HCT116 (cell line): ENCODE results near the gene CNDP2. TPM values are rescaled to one million over a fixed set of nuclear protein-coding genes. Genes with fewer than 3 reads are reported as not detected.

Experiments
- ATAC-seq: fragments of 200-7000 bp; cut with Tn5 transposase; 2 replicates; pipeline ENCODE4 v1.9.1; 2020; ENCODE audit warnings: mild to moderate bottlenecking, moderate library complexity
- BruUV-seq: library from RNA; stranded (reverse); fragments of 400-500 nt; replicated peaks from 2 replicates; lab custom pipeline; 2021; lab: Mats Ljungman, UMichigan
- CTCF ChIA-PET: fragments of 300-600 bp; sonication (Branson Sonifier 250); formaldehyde crosslinking; loops from one replicate; lab custom pipeline; 2021; ENCODE audit warnings: antibody characterized with exemption; lab: Charles Lee
- POLR2A ChIA-PET: fragments of 300-600, 350-600 bp; sonication (Branson Sonifier 250); formaldehyde crosslinking; loops from one replicate; lab custom pipeline; 2021; ENCODE audit warnings: antibody characterized with exemption; lab: Charles Lee
- RAD21 ChIA-PET, 2 experiments: fragments of 300-600 bp; sonication (Branson Sonifier 250); formaldehyde crosslinking; loops; one replicate each; lab custom pipeline; 2023; ENCODE audit warnings: low total read pairs in 2 of 2; ENCODE audit not compliant: uncharacterized antibody in 2 of 2, unreplicated experiment in 2 of 2, low non-redundant PET in 1 of 2; lab: Charles Lee
- DNase-seq: peaks from one replicate; pipeline ENCODE4 v3.0.0-alpha.2; 2010; ENCODE audit warnings: low read depth, low spot score
- H2AFZ ChIP-seq: fragments of 200-600 bp; shearing (Covaris generic), sonication (generic); 2 replicates; pipeline ENCODE4 v1.6.1; 2017; ENCODE audit warnings: low read depth, mixed run types, mixed read lengths, antibody characterized with exemption, low read length; ENCODE audit not compliant: poor library complexity, severe bottlenecking
- H3K27ac ChIP-seq: 2 replicates; pipeline ENCODE4 v1.5.1; 2012; ENCODE audit warnings: low read depth, low read length
- H3K27me3 ChIP-seq: fragments of 200-600 bp; sonication (generic); 2 replicates; pipeline ENCODE4 v1.6.1; 2016; ENCODE audit warnings: mixed run types, low read length, mixed read lengths; ENCODE audit not compliant: insufficient read depth
- H3K36me3 ChIP-seq, 2 experiments: fragments of 200-500 bp in 1 of 2; fragments of 200-600 bp in 1 of 2; sonication (Bioruptor generic) in 1 of 2; sonication (generic) in 1 of 2; 2 replicates each; pipeline versions ENCODE4 v1.5.1 to v1.6.1; 2014 to 2016; ENCODE audit warnings: low read length in 2 of 2, inconsistent platforms in 1 of 2, mixed read lengths in 1 of 2, mixed run types in 1 of 2; ENCODE audit not compliant: insufficient read depth in 2 of 2, control insufficient read depth in 1 of 2
- H3K4me1 ChIP-seq, 2 experiments: fragments of 200-600 bp in 1 of 2; sonication (generic) in 1 of 2; 2 replicates each; pipeline versions ENCODE4 v1.5.1 to v1.6.1; 2012 to 2017; ENCODE audit warnings: low read length in 2 of 2, inconsistent platforms in 1 of 2, mild to moderate bottlenecking in 1 of 2, mixed read lengths in 1 of 2, mixed run types in 1 of 2, moderate library complexity in 1 of 2; ENCODE audit not compliant: insufficient read depth in 2 of 2, control insufficient read depth in 1 of 2
- H3K4me2 ChIP-seq: fragments of 200-600 bp; sonication (generic); 2 replicates; pipeline ENCODE4 v1.6.1; 2017; ENCODE audit warnings: mixed run types, low read length, mixed read lengths
- H3K4me3 ChIP-seq, 2 experiments: fragments of 200-600 bp in 1 of 2; sonication (generic) in 1 of 2; replicated peaks in 1 of 2; 2 replicates each; pipeline ENCODE4 v1.5.1; 2011 to 2016; ENCODE audit warnings: low read length in 2 of 2, control low read depth in 1 of 2, low read depth in 1 of 2, mild to moderate bottlenecking in 1 of 2, mixed read lengths in 1 of 2, mixed run types in 1 of 2
- H3K79me2 ChIP-seq: fragments of 200-600 bp; sonication (generic); 2 replicates; pipeline ENCODE4 v1.6.1; 2017; ENCODE audit warnings: mild to moderate bottlenecking, mixed run types, low read length, moderate library complexity, mixed read lengths; ENCODE audit not compliant: insufficient read depth
- H3K9ac ChIP-seq: fragments of 200-600 bp; sonication (generic); 2 replicates; pipeline ENCODE4 v1.6.1; 2016; ENCODE audit warnings: low read length, mixed read lengths
- H3K9me2 ChIP-seq: fragments of 200-600 bp; sonication (generic), shearing (Covaris generic); 2 replicates; pipeline ENCODE4 v1.6.1; 2017; ENCODE audit warnings: mixed run types, mild to moderate bottlenecking, moderate library complexity; ENCODE audit not compliant: insufficient read depth
- H3K9me3 ChIP-seq, 2 experiments: fragments of 200-500 bp in 1 of 2; fragments of 200-600 bp in 1 of 2; sonication (Bioruptor generic) in 1 of 2; sonication (generic) in 1 of 2; 2 replicates each; pipeline ENCODE4 v1.6.1; 2014 to 2017; ENCODE audit warnings: low read length in 2 of 2, mixed read lengths in 2 of 2, inconsistent platforms in 1 of 2, low read depth in 1 of 2, mild to moderate bottlenecking in 1 of 2, mixed run types in 1 of 2, moderate library complexity in 1 of 2; ENCODE audit not compliant: control insufficient read depth in 1 of 2, insufficient read depth in 1 of 2
- H4K20me1 ChIP-seq: fragments of 200-600 bp; sonication (generic), shearing (Covaris generic); 2 replicates; pipeline ENCODE4 v1.6.1; 2017; ENCODE audit warnings: mixed run types, mild to moderate bottlenecking, moderate library complexity; ENCODE audit not compliant: insufficient read depth
- CTCF ChIP-seq, 3 experiments: fragments of 200-600 bp in 1 of 3; sonication (generic) in 1 of 3; IDR thresholded peaks in 2 of 3; conservative IDR thresholded peaks in 1 of 3; 2 replicates each; pipeline ENCODE4 v1.5.1; 2012 to 2017; ENCODE audit warnings: low read depth in 2 of 3, low read length in 2 of 3, antibody characterized with exemption in 1 of 3, borderline replicate concordance in 1 of 3, control low read depth in 1 of 3, mild to moderate bottlenecking in 1 of 3, mixed read lengths in 1 of 3, mixed run types in 1 of 3, moderate library complexity in 1 of 3; ENCODE audit not compliant: insufficient read depth in 1 of 3
- EZH2 ChIP-seq: fragments of 200-600 bp; sonication (generic); IDR thresholded peaks from 2 replicates; pipeline ENCODE4 v1.6.1; 2017; ENCODE audit warnings: antibody characterized with exemption, mixed run types
- EZH2phosphoT487 ChIP-seq: fragments of 200-600 bp; IDR thresholded peaks from 2 replicates; pipeline ENCODE4 v1.6.1; 2018; ENCODE audit warnings: antibody characterized with exemption, borderline replicate concordance
- JUND ChIP-seq: IDR thresholded peaks from 2 replicates; pipeline ENCODE4 v1.6.1; 2012
- POLR2AphosphoS5 ChIP-seq: IDR thresholded peaks from 2 replicates; pipeline ENCODE4 v1.6.1; 2011; ENCODE audit warnings: mild to moderate bottlenecking, low read depth, low read length, moderate library complexity
- REST ChIP-seq: IDR thresholded peaks from 2 replicates; pipeline ENCODE4 v1.6.1; 2012; ENCODE audit warnings: low read depth
- intact Hi-C: fragments of 100-400 bp; cut with micrococcal nuclease; formaldehyde crosslinking; loops from 2 replicates; pipeline ENCODE4 v1.10.0; 2022
- total RNA-seq: library from RNA; stranded (reverse); gene quantifications from one replicate; pipeline ENCODE4 v1.2.1, GENCODE V29; 2021; ENCODE audit not compliant: unreplicated experiment
- TF ChIP-seq, protein P1 (sequence below): IDR thresholded peaks from 2 replicates; pipeline ENCODE4 v1.6.1; 2012

CNDP2 gene
- total RNA-seq, 1 experiment from 2014 or later = 112 TPM

DNA sequence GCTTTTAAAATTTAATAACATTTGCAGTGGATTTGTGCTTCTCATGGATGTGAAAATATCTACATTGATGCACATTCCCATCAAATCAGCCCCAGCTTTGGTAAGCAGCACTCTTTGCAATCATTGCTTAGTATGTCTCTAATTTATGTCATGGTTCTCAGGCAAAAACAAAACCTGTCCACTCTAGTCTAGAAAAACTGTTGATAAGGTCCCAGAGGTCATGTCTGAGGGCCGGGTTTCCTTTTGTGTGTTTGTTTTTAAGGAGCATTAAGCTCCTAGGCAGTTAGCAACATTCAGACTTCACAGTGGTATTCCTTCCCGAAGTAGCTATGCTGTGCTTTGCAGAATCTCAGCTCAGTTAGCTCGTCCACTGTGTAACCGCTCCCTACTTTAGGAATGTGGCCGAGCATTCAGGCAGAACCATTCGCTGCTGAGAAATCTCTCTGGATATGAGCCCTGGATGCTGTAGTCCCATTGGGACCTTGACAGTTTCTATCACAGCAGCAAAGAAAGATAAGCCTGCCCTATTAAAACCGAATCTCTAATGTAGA, 43.1 kb upstream of the CNDP2 start (continued):
- TF ChIP-seq CTCF (IDR thresholded peaks at IDR 0.05 in 2 of 3, conservative IDR thresholded peaks at IDR 0.05 in 1 of 3; ENCODE audit: borderline replicate concordance in 1 of 3, insufficient read depth in 1 of 3, low read depth in 2 of 3, low read length in 2 of 3) = no peak
- TF ChIP-seq, protein P1, sequence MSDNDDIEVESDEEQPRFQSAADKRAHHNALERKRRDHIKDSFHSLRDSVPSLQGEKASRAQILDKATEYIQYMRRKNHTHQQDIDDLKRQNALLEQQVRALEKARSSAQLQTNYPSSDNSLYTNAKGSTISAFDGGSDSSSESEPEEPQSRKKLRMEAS = no peak
- TF ChIP-seq REST = no peak
- TF ChIP-seq EZH2phosphoT487 = no peak
- no peak for TF ChIP-seq EZH2

GRCh38 chr18:74453642-74454198, 42.4 kb upstream of the CNDP2 start:
- Histone ChIP-seq H3K9ac (no peak overlapping the region), H3K4me2 (no peak overlapping the region), H3K36me3 (no peaks in the 10 kb centered on the region), H3K27me3 (peaks cover 4% of the 10 kb centered on the region; the same call in 1 of the 2 replicates), H2AFZ (no peak overlapping the region), H4K20me1 (no peaks in the 10 kb centered on the region), H3K9me2 (no peaks in the 10 kb centered on the region), H3K27ac (no peak overlapping the region), H3K79me2 (no peaks in the 10 kb centered on the region), H3K4me1 (no peaks in the 10 kb centered on the region), H3K9me3 (no peaks in the 10 kb centered on the region), H3K4me3 (no peak overlapping the region)
- BruUV-seq = no TSS peak
- DNase-seq (no peak), ATAC-seq (no peak)
- TF ChIP-seq POLR2AphosphoS5 = no peak
- TF ChIP-seq EZH2phosphoT487 = no peak
- TF ChIP-seq REST = no peak
- TF ChIP-seq JUND = no peak
- ChIA-PET RAD21 (no interaction called here), POLR2A (no interaction called here), CTCF (interaction anchor here (0.8 kb wide), 2 partner anchors 9 to 98 kb away, joined by 3 read pairs; no protein-coding TSS in a partner anchor)
- intact Hi-C loops = no loop called here
